PFSK-1 (cell line): ENCODE measurements around the gene PROZ.

Experiments used
- FOXP2 ChIP-seq: optimal IDR thresholded peaks from 2 replicates; pipeline ENCODE3; 2011; ENCODE audit warnings: borderline replicate concordance, control low read depth, inconsistent platforms; ENCODE audit not compliant: insufficient read depth; ENCODE audit errors: extremely low read length, extremely low read depth
- POLR2AphosphoS5 ChIP-seq: IDR thresholded peaks from 2 replicates; pipeline ENCODE4 v1.6.1; 2012; ENCODE audit warnings: low read depth, mild to moderate bottlenecking, control low read depth, low read length, moderate library complexity
- SIN3A ChIP-seq: IDR thresholded peaks from 2 replicates; pipeline ENCODE4 v1.6.1; 2012; ENCODE audit warnings: mild to moderate bottlenecking, low read length, moderate library complexity, borderline replicate concordance; ENCODE audit not compliant: insufficient read depth
- TF ChIP-seq, protein P1 (sequence below), 2 experiments: IDR thresholded peaks; 2 replicates each; pipeline versions ENCODE4 v1.6.1 to v1.8.0; 2011 to 2012; ENCODE audit warnings: low read depth in 2 of 2, low read length in 2 of 2, control low read depth in 1 of 2, inconsistent platforms in 1 of 2, mild to moderate bottlenecking in 1 of 2, moderate library complexity in 1 of 2; ENCODE audit not compliant: insufficient read depth in 1 of 2

DNA sequence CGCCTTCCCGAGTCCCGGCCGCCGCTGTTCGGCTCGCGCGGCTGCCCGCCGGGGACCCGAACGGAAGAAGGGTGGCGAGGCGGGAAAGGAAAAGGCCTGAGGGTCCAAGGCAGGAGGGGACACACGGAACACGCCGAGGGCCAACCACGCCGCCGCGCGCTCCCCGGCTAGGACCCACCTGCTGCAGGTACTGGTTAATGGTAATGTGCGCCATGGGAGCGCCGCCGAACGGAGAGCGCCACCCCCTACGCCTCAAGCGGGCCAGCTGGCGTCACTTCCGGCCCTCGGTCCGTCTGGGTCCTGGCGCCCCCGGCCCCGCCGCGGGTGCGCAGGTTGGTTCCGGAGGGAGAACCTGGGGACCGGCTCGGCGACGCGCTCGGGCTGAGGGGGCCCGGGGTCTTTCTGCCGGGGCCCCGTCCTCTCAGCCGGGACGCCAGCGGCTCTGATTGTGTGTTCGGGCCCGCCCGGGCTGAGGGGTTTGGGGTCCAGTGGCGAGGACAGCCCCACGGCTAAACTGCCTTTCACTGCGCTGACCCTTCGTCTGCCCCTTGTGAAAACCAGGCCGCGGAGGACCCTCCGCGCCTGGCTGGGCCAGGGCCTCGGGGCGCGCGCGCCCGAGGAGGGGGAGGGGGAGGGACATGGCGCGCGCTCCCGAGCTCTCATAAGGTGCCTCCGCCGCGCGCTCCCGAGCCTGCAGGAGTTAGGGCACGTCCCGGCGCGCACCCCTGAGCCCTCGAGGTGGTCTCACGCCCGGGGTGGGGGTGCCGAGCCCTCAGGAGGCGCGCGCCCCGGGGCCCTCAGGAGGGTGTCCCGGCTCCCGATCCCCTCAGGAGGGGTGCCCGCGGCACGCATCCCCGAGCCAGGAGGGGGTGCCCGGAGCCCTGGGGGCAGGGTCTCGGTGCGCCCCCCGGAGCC lies 50.2 kb downstream of the PROZ start, which contains the start of gene PCID2:
- TF ChIP-seq POLR2AphosphoS5 = 0 out of 2 replicates have a peak, but pooled peaks have one; percentile 59
- TF ChIP-seq FOXP2 = peak; percentile 62
- TF ChIP-seq SIN3A = no peak
- TF ChIP-seq, protein P1, sequence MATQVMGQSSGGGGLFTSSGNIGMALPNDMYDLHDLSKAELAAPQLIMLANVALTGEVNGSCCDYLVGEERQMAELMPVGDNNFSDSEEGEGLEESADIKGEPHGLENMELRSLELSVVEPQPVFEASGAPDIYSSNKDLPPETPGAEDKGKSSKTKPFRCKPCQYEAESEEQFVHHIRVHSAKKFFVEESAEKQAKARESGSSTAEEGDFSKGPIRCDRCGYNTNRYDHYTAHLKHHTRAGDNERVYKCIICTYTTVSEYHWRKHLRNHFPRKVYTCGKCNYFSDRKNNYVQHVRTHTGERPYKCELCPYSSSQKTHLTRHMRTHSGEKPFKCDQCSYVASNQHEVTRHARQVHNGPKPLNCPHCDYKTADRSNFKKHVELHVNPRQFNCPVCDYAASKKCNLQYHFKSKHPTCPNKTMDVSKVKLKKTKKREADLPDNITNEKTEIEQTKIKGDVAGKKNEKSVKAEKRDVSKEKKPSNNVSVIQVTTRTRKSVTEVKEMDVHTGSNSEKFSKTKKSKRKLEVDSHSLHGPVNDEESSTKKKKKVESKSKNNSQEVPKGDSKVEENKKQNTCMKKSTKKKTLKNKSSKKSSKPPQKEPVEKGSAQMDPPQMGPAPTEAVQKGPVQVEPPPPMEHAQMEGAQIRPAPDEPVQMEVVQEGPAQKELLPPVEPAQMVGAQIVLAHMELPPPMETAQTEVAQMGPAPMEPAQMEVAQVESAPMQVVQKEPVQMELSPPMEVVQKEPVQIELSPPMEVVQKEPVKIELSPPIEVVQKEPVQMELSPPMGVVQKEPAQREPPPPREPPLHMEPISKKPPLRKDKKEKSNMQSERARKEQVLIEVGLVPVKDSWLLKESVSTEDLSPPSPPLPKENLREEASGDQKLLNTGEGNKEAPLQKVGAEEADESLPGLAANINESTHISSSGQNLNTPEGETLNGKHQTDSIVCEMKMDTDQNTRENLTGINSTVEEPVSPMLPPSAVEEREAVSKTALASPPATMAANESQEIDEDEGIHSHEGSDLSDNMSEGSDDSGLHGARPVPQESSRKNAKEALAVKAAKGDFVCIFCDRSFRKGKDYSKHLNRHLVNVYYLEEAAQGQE (IDR thresholded peaks at IDR 0.05; ENCODE audit: insufficient read depth in 1 of 2, low read depth in 2 of 2, low read length in 2 of 2) = no peak
